Cardiac septum (tissue), 1 donor: ENCODE results near the gene ZNF525. TPM values are rescaled to one million over a fixed set of nuclear protein-coding genes. Genes with fewer than 3 reads are reported as not detected.
"Not testable (repeated sequence)": the region's sequence is repeated elsewhere in the genome, so short reads cannot be mapped to it uniquely, and the experiment has no call there.

Experiments used
- DNase-seq: peaks from one replicate; pipeline ENCODE4 v3.0.0-alpha.2; 2020; ENCODE audit warnings: low spot score
- intact Hi-C: fragments of 100-400 bp; cut with DNase I; formaldehyde crosslinking; loops from one replicate; pipeline ENCODE4 v1.14.0; 2022
- long read RNA-seq: library from polyadenylated mRNA; unstranded; transcript quantifications from one replicate; pipeline ENCODE4 v2.0.0, GENCODE V29; 2021
- total RNA-seq: library from RNA; stranded (reverse); fragmentation: NEBNext Ultra II Directional; extraction: Animal tissue kit (Norgen Biotek cat#: 25700); gene quantifications from one replicate; pipeline ENCODE4 v1.2.1, GENCODE V29; 2021
- donor health status: DM: no; HTN: no; CAD: no.

Gene ZNF525
- total RNA-seq: 4.4 TPM
- long read RNA-seq, partial matches to known transcripts: 0 of 1 reads
- long read RNA-seq, other reads (novel, unspliced or antisense): 0 of 1 reads

- intact Hi-C loops: no loop called here
- DNase-seq: peak; percentile 95
These were observed at the start of gene ZNF525 for GRCh38 chr19:53365134-53365898. Gene ZNF525 (plus strand): TSS chr19:53365705. CDS start chr19:53372282, 6,577 bp downstream.

- intact Hi-C loops: no loop called here
- DNase-seq: peak; percentile 80
These were observed 36.5 kb upstream of the ZNF525 start for GRCh38 chr19:53328967-53329366.

GRCh38 chr19:53332484-53332883, 33.0 kb upstream of the ZNF525 start:
- intact Hi-C loops: loop anchor here (5.0 to 10.0 kb wide), 2 partner anchors 75 to 138 kb away; partner anchors contain the start of genes VN1R2 and ZNF665
- DNase-seq: no peak

- DNase-seq: no peak
- intact Hi-C loops: loop anchor here (5.0 to 10.0 kb wide), 2 partner anchors 76 to 138 kb away; partner anchors contain the start of genes VN1R2 and ZNF665
These were observed 32.4 kb upstream of the ZNF525 start for GRCh38 chr19:53333066-53333462.

- intact Hi-C loops: loop anchor here (5.0 to 10.0 kb wide), 2 partner anchors 76 to 139 kb away; partner anchors contain the start of genes VN1R2 and ZNF665
- DNase-seq: peak; percentile 98
These were observed 31.7 kb upstream of the ZNF525 start, which contains the start of gene ZNF845 for GRCh38 chr19:53333463-53334449. Gene ZNF845 (plus strand): TSS chr19:53333749. CDS start chr19:53341308, 7,559 bp downstream.

- DNase-seq, intact Hi-C loops: not testable (repeated sequence)
These were observed 21.1 kb upstream of the ZNF525 start for GRCh38 chr19:53344403-53344802.

- intact Hi-C loops: no loop called here
These were observed 9.8 kb upstream of the ZNF525 start for GRCh38 chr19:53355739-53356138.

GRCh38 chr19:53357821-53358581, 7.5 kb upstream of the ZNF525 start:
- DNase-seq: no peak
- intact Hi-C loops: no loop called here

More at GRCh38 chr19:53355739-53356138, 9.8 kb upstream of the ZNF525 start:
- DNase-seq: no peak

- not testable (repeated sequence) for DNase-seq
- intact Hi-C loops: loop anchor here (5.0 kb wide), 1 partner anchor 163 kb away; no protein-coding TSS in a partner anchor
These were observed 5.4 kb upstream of the ZNF525 start for GRCh38 chr19:53360056-53360455.

GRCh38 chr19:53365899-53366493, 491 bp downstream of the ZNF525 start:
- intact Hi-C loops: no loop called here
- no peak for DNase-seq

GRCh38 chr19:53372196-53372595, 6.7 kb downstream of the ZNF525 start:
- intact Hi-C loops: no loop called here
- DNase-seq: no peak

- no peak for DNase-seq
- intact Hi-C loops: no loop called here
These were observed 8.8 kb downstream of the ZNF525 start for GRCh38 chr19:53374288-53374687.

- intact Hi-C loops: no loop called here
These were observed 9.2 kb downstream of the ZNF525 start for GRCh38 chr19:53374743-53375142.

GRCh38 chr19:53381376-53381775, 15.9 kb downstream of the ZNF525 start:
- no peak for DNase-seq
- intact Hi-C loops: no loop called here

More at GRCh38 chr19:53374743-53375142, 9.2 kb downstream of the ZNF525 start:
- no peak for DNase-seq

GRCh38 chr19:53388168-53388567, 22.7 kb downstream of the ZNF525 start:
- no peak for DNase-seq
- intact Hi-C loops: no loop called here

GRCh38 chr19:53388904-53389303, 23.4 kb downstream of the ZNF525 start:
- intact Hi-C loops: no loop called here
- no peak for DNase-seq

- intact Hi-C loops: no loop called here
- DNase-seq: no peak
These were observed 24.1 kb downstream of the ZNF525 start for GRCh38 chr19:53389571-53389970.

- intact Hi-C loops: no loop called here
- no peak for DNase-seq
These were observed 24.5 kb downstream of the ZNF525 start for GRCh38 chr19:53389978-53390377.
